A549 (cell line): ENCODE data around the gene LRRC40. TPM values are rescaled to one million over a fixed set of nuclear protein-coding genes. Genes with fewer than 3 reads are reported as not detected.
A peak's percentile ranks its signal among the peaks of the same experiment; 100 is the strongest.
"Not testable (repeated sequence)": the region's sequence is repeated elsewhere in the genome, so short reads cannot be mapped to it uniquely, and the experiment has no call there.

Experiments
- ATAC-seq, 2 experiments: fragments of 200-7000 bp in 1 of 2; fragments of >200 bp in 1 of 2; cut with Nextera tagmentation in 1 of 2; cut with Tn5 transposase in 1 of 2; 3 replicates each; pipeline versions ENCODE4 v1.8.0 to v1.9.1; 2018 to 2020; ENCODE audit warnings: mild to moderate bottlenecking in 1 of 2, moderate library complexity in 1 of 2
- CTCF ChIA-PET: fragments of 300-600 bp; sonication (Branson Sonifier 250); formaldehyde crosslinking; extraction: SDS; loops from one replicate; lab custom pipeline; 2021; ENCODE audit warnings: antibody characterized with exemption, inconsistent platforms; lab: Yijun Ruan, JAX
- POLR2A ChIA-PET: fragments of 350-600 bp; formaldehyde crosslinking; extraction: SDS; loops from one replicate; lab custom pipeline; 2021; ENCODE audit warnings: antibody characterized with exemption, inconsistent platforms; lab: Yijun Ruan, JAX
- DNase-seq, 2 experiments: peaks; one replicate each; pipeline versions ENCODE4 v3.0.0 to v3.0.0-alpha.2; 2011 to 2016; ENCODE audit warnings: low read depth in 1 of 2, low spot score in 1 of 2
- FAIRE-seq: peaks from 2 replicates; lab custom pipeline; 2011; peaks lifted over from hg19 to GRCh38; lab: Jason Lieb, UNC
- H3K27ac ChIP-seq, 2 experiments: fragments of >200 bp; sonication (Bioruptor Twin); formaldehyde crosslinking; 3 replicates each; pipeline ENCODE4 v1.5.1; 2016 to 2017
- H3K4me1 ChIP-seq: fragments of >200 bp; sonication (Bioruptor Twin); formaldehyde crosslinking; 3 replicates; pipeline ENCODE4 v1.6.1; 2016
- H3K4me2 ChIP-seq: fragments of >200 bp; sonication (Bioruptor Twin); formaldehyde crosslinking; 3 replicates; pipeline ENCODE4 v1.6.1; 2016
- H3K4me3 ChIP-seq: fragments of >200 bp; sonication (Bioruptor Twin); formaldehyde crosslinking; 3 replicates; pipeline ENCODE4 v1.5.1; 2016
- H3K9me3 ChIP-seq: fragments of >200 bp; sonication (Bioruptor Twin); formaldehyde crosslinking; 3 replicates; pipeline ENCODE4 v1.6.1; 2016
- CEBPB ChIP-seq, 2 experiments: fragments of >200 bp in 1 of 2; sonication (Bioruptor Twin) in 1 of 2; formaldehyde crosslinking in 1 of 2; IDR thresholded peaks; 2 replicates each; pipeline ENCODE4 v1.6.1; 2012 to 2016
- EHMT2 ChIP-seq: fragments of 200-600 bp; sonication (generic); IDR thresholded peaks from 2 replicates; pipeline ENCODE4 v1.6.1; 2016; ENCODE audit warnings: antibody characterized with exemption, low read depth, mild to moderate bottlenecking, moderate library complexity
- FOSB ChIP-seq: fragments of 250-450 bp; sonication (Bioruptor Pico); IDR thresholded peaks from 2 replicates; pipeline ENCODE4 v1.5.0; 2020; ENCODE audit warnings: mild to moderate bottlenecking, moderate library complexity
- HEYL ChIP-seq: fragments of 250-450 bp; sonication (Bioruptor Pico); IDR thresholded peaks from 2 replicates; pipeline ENCODE4 v1.8.0; 2021; ENCODE audit warnings: mild to moderate bottlenecking, moderate library complexity
- HOXB5 ChIP-seq: fragments of 250-450 bp; sonication (Bioruptor Pico); IDR thresholded peaks from 2 replicates; pipeline ENCODE4 v1.5.0; 2020; ENCODE audit warnings: mild to moderate bottlenecking, moderate library complexity
- JUN ChIP-seq, 2 experiments: fragments of >200 bp; sonication (Bioruptor Twin); formaldehyde crosslinking; IDR thresholded peaks; 2 replicates in 1 of 2; 3 replicates in 1 of 2; pipeline ENCODE4 v1.6.1; 2016 to 2017
- JUNB ChIP-seq: fragments of >200 bp; sonication (Bioruptor Twin); formaldehyde crosslinking; IDR thresholded peaks from 2 replicates; pipeline ENCODE4 v1.6.1; 2016
- KDM1A ChIP-seq: fragments of 200-600 bp; sonication (generic); IDR thresholded peaks from 2 replicates; pipeline ENCODE4 v1.6.1; 2016; ENCODE audit warnings: low read depth, mild to moderate bottlenecking
- MAZ ChIP-seq: fragments of 150-350 bp; IDR thresholded peaks from 2 replicates; pipeline ENCODE4 v1.6.1; 2014; ENCODE audit warnings: antibody characterized with exemption, low read depth, low read length, borderline replicate concordance
- MYC ChIP-seq: IDR thresholded peaks from 2 replicates; pipeline ENCODE4 v1.6.1; 2012; ENCODE audit warnings: mild to moderate bottlenecking, inconsistent platforms, low read length, improper control_type of control experiment, borderline replicate concordance
- NPAS2 ChIP-seq: fragments of 250-450 bp; sonication (Bioruptor Pico); IDR thresholded peaks from 2 replicates; pipeline ENCODE4 v1.8.0; 2022; ENCODE audit warnings: mild to moderate bottlenecking, moderate library complexity, borderline replicate concordance
- NR3C1 ChIP-seq: fragments of >200 bp; sonication (Bioruptor Twin); formaldehyde crosslinking; IDR thresholded peaks from 3 replicates; pipeline ENCODE4 v1.6.1; 2017
- PHF8 ChIP-seq: fragments of 200-600 bp; sonication (generic); IDR thresholded peaks from 2 replicates; pipeline ENCODE4 v1.6.1; 2016; ENCODE audit warnings: low read depth, mild to moderate bottlenecking, antibody characterized with exemption, moderate library complexity, borderline replicate concordance
- POLR2A ChIP-seq: IDR thresholded peaks from 2 replicates; pipeline ENCODE4 v1.6.1; 2012; ENCODE audit warnings: mild to moderate bottlenecking, low read length
- RAD21 ChIP-seq, 2 experiments: fragments of >200 bp in 1 of 2; sonication (Bioruptor Twin) in 1 of 2; formaldehyde crosslinking in 1 of 2; IDR thresholded peaks in 1 of 2; conservative IDR thresholded peaks in 1 of 2; 2 replicates in 1 of 2; 3 replicates in 1 of 2; pipeline ENCODE4 v1.6.1; 2012 to 2018; ENCODE audit warnings: inconsistent platforms in 1 of 2
- RFX5 ChIP-seq: fragments of 450-650 bp; IDR thresholded peaks from 2 replicates; pipeline ENCODE4 v1.7.1; 2014; ENCODE audit warnings: antibody characterized with exemption, mild to moderate bottlenecking, moderate library complexity
- SREBF2 ChIP-seq: fragments of 450-650 bp; IDR thresholded peaks from 2 replicates; pipeline ENCODE4 v1.6.1; 2014; ENCODE audit warnings: mild to moderate bottlenecking, moderate library complexity
- TFCP2L1 ChIP-seq: fragments of 250-450 bp; sonication (Bioruptor Pico); IDR thresholded peaks from 2 replicates; pipeline ENCODE4 v1.5.0; 2021; ENCODE audit warnings: mild to moderate bottlenecking
- polyA plus RNA-seq, 4 experiments: library from polyadenylated mRNA; depleted of rRNA in 3 of 4; stranded (reverse); fragments of >200 nt; fragmentation: RNase III in 1 of 4; extraction: RNeasy Plus Mini Kit Qiagen cat#74134 plus additional on column Dnase treatment in 1 of 4; gene quantifications; 2 replicates in 3 of 4; 3 replicates in 1 of 4; pipeline ENCODE4 v1.2.3, GENCODE V29; 2011 to 2017
- TF ChIP-seq, protein P1 (sequence below): IDR thresholded peaks from 2 replicates; pipeline ENCODE4 v1.6.1; 2012
- TF ChIP-seq, protein P2 (sequence below): fragments of >200 bp; sonication (Bioruptor Twin); formaldehyde crosslinking; IDR thresholded peaks from 3 replicates; pipeline ENCODE4 v1.6.1; 2016
- TF ChIP-seq, protein P3 (sequence below): IDR thresholded peaks from 2 replicates; pipeline ENCODE4 v1.6.1; 2012; ENCODE audit warnings: low read depth, borderline replicate concordance

LRRC40 gene
- polyA plus RNA-seq, 2 of the 4 experiments (the other 2 are of a cell fraction): 10.6 to 25.3 TPM

DNA sequence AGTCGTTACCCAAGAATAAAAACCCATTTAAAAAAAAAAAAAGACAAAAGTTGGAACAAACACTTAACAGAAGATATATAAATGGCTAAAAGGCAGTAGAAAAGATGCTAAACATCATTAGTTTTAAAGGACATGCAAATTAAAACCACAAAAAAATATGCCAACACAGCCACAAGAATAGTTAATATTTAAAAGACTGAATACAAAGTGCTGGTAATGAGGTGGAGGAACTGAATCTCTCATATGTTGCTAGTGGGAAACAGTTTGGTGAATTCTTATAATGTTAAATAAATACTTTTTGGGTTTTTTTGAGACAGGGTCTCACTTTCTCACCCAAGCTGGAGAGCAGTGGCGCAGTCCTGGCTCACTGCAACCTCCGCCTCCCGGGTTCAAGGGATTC is 10.0 kb downstream of the LRRC40 start (continued):
- TF ChIP-seq NPAS2 (CRISPR knock-in tag) (no peak), RAD21 (conservative IDR thresholded peaks at IDR 0.05 in 1 of 2, IDR thresholded peaks at IDR 0.05 in 1 of 2) (no peak)
- TF ChIP-seq, protein P1, sequence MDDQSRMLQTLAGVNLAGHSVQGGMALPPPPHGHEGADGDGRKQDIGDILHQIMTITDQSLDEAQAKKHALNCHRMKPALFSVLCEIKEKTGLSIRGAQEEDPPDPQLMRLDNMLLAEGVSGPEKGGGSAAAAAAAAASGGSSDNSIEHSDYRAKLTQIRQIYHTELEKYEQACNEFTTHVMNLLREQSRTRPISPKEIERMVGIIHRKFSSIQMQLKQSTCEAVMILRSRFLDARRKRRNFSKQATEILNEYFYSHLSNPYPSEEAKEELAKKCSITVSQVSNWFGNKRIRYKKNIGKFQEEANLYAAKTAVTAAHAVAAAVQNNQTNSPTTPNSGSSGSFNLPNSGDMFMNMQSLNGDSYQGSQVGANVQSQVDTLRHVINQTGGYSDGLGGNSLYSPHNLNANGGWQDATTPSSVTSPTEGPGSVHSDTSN: no peak
- TF ChIP-seq, all 56 proteins: peak for 0

DNA sequence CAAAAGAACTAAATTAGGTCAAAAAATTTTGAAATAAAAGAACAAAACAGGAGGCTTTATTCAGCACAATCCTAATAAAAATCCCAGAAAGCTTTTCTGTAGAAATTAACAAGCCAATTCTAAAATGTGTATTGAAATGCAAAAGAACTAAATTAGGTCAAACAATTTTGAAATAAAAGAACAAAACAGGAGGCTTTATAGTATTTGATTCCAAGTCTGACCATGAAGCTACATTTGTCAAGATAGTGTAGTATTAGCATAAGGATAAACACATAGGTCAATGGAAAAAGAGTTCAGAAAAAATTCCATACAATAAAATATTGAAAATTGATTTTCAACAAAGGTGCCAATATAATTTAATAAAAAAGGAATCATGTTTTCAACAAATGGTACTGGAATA is 10.8 kb downstream of the LRRC40 start:
- CTCF ChIA-PET: no interaction called here

DNA sequence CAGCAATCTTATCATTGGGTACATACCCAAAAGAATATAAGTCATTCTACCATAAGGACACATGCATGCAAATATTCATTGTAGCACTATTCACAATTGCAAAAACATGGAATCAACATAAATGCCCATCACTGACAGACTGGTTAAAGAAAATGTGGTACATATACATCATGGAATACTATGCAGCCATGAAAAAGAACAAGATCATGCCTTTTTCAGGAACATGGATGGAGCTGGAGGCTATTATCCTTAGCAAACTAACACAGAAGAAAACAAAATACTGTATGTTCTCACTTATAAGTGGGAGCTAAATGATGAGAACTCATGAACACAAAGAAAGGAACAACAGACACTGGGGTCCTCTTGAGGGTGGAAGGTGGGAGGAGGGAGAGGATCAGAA is 12.9 kb downstream of the LRRC40 start:
- peak; percentile 62; the same call in 1 of the 2 replicates for TF ChIP-seq KDM1A
- H3K4me1 ChIP-seq, POLR2A ChIA-PET, FAIRE-seq, H3K4me2 ChIP-seq, ATAC-seq, H3K27ac ChIP-seq, H3K4me3 ChIP-seq, H3K9me3 ChIP-seq, CTCF ChIA-PET, DNase-seq: not testable (repeated sequence)

More for the DNA sequence above, 10.8 kb downstream of the LRRC40 start:
- POLR2A ChIA-PET: no interaction called here
- no peaks in the 10 kb centered on the region for H3K9me3 ChIP-seq
- ATAC-seq (no peak), DNase-seq (no peak), FAIRE-seq (no peak)
- TF ChIP-seq HEYL (no peak), JUNB (no peak), MYC (no peak), SREBF2 (no peak), PHF8 (no peak), MAZ (no peak), KDM1A (no peak), NR3C1 (no peak), JUN (IDR thresholded peaks at IDR 0.05) (no peak), TFCP2L1 (no peak), RFX5 (no peak)
- TF ChIP-seq, protein P2, sequence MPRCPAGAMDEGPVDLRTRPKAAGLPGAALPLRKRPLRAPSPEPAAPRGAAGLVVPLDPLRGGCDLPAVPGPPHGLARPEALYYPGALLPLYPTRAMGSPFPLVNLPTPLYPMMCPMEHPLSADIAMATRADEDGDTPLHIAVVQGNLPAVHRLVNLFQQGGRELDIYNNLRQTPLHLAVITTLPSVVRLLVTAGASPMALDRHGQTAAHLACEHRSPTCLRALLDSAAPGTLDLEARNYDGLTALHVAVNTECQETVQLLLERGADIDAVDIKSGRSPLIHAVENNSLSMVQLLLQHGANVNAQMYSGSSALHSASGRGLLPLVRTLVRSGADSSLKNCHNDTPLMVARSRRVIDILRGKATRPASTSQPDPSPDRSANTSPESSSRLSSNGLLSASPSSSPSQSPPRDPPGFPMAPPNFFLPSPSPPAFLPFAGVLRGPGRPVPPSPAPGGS: no peak
- TF ChIP-seq, protein P3, sequence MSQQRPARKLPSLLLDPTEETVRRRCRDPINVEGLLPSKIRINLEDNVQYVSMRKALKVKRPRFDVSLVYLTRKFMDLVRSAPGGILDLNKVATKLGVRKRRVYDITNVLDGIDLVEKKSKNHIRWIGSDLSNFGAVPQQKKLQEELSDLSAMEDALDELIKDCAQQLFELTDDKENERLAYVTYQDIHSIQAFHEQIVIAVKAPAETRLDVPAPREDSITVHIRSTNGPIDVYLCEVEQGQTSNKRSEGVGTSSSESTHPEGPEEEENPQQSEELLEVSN: no peak
- H3K4me3 ChIP-seq: no peak overlapping the region
- H3K4me2 ChIP-seq: no peak overlapping the region
- no peak overlapping the region for H3K27ac ChIP-seq
- H3K4me1 ChIP-seq: no peaks in the 10 kb centered on the region

DNA sequence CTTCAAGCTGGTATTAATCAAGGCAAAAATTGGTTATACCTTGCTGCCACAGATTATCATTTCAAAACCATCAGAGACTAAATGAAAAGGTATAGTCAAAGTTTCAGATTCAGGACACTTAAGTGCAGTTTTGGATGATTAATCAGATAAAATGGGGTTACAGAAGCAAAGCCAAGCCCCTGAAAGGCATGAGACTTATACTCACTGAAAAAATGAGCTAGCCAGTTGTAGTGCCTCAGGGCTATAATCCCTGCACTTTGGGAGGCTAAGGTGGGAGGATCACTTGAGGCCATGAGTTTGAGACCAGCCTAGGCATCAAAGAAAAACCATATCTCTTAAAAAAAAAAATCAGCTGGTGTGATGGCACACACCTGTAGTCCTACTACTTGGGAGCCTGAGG is 15.2 kb downstream of the LRRC40 start:
- no peak for ATAC-seq
- POLR2A ChIA-PET: no interaction called here
- TF ChIP-seq CEBPB (IDR thresholded peaks at IDR 0.05) (no peak), HOXB5 (no peak), NPAS2 (CRISPR knock-in tag) (no peak), POLR2A (no peak), EHMT2 (no peak), HEYL (no peak), JUNB (no peak), FOSB (CRISPR knock-in tag) (no peak)
- TF ChIP-seq, protein P3: no peak
- TF ChIP-seq, protein P1: no peak
- TF ChIP-seq, all 56 proteins: peak for 0
- Histone ChIP-seq H3K4me2 (no peak overlapping the region), H3K27ac (no peak overlapping the region), H3K9me3 (no peaks in the 10 kb centered on the region), H3K4me3 (no peak overlapping the region), H3K4me1 (no peaks in the 10 kb centered on the region)
- CTCF ChIA-PET: no interaction called here
- FAIRE-seq: no peak
- DNase-seq: no peak
